ENCODE measurements around the gene RAD54L2.

DNA sequence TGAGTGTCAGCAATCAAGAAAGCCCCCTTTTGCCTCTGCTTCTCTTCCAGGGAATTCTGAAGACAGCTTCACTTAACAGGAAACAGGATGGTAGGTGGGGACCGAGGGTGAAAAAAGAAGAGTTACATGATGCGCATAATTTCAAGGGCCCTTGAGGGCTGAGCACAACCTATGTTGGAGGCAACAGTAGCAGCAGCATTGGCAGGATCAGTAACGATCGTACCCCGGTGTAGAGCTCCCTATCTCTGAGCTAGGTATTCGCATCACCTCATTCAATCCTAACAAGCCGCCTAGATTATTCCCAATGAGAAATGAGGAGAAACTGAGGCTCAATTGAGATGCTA is 432 bp upstream of the RAD54L2 start:
- TF ChIP-seq CTCF (IDR thresholded peaks at IDR 0.05) (no peak), POLR2A (IDR thresholded peaks at IDR 0.05) (no peak)
